Activated CD4-positive, CD25-positive, alpha-beta regulatory T cell treated with anti-CD3 and anti-CD28 coated beads, Interleukin-2, amount 50 U/mL, for 24 hours (primary cell): ENCODE measurements around the gene PTPRM.

Source experiments
- ATAC-seq, 2 donors: fragments of 150-1000 bp; cut with Tn5 transposase; one replicate each; pipeline ENCODE4 v1.10.0; 2021; ENCODE audit warnings: mild to moderate bottlenecking in 1 of 2, moderate library complexity in 1 of 2

The PTPRM gene

DNA sequence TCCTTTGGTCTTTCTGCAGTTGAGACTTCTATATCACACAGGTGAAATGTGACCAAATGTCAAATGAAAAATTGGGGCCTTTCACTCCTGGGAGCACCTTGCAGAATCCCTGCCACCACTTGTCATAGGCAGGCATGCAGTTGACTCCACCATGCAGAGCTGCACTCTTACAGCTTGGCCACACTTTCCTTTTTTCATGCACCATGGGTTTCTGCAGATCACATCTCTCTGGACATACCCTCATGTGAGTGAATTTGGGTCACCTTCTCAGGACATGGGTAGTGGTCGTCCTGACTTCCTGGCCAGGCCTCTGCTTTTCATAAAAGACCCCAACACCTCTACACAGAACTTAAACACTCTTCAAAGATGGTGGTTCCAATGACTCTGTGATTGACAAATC is 887.0 kb downstream of the PTPRM start:
- ATAC-seq = no peak

DNA sequence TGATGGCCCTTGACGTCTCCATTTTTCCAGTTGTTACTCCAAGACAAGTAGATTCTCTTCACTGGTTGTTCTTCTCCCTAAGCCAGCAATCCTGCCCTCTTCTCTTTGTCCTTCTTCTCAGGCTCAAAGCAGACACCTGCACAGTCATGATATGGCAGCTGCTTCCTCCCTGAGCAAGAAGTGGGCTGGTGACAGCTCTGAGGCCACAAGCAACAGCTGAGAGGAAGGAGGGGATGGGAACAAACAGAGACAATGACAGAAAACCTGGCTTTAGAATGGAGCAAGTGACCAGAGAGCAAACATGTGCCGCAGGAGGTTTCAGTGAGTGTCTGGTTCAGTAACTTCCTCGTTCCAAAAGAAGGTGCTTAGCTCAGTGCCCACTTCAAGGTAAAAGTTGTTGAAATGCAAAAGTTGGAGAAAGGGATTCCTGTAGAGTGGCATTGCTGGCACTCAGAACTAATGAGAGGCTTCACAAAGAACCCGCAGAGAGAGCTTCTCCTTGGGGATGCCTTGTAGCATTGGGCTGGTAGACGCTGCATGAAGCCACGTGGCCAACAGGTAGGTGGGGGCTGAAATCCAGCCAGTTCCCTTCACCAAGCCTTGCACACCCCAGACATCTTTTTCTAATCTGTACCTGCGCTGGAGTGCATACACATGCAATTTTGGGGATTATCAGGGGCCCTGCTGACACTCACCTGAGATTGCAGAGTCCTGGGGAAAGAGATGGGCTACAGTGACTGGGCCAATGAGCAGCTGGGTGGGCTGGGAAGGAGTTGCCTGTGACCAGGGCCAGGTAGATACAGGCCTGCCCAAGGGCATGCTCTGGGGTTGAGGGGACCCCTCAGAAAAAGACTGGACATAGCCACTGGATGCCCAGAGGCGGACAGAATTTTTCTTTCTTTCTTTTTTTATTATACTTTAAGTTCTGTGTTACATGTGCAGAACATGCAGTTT is 888.8 kb downstream of the PTPRM start:
- no peak for ATAC-seq
